Kidney (tissue), 14 donors: ENCODE results near the gene BMS1. TPM values are rescaled to one million over a fixed set of nuclear protein-coding genes. Genes with fewer than 3 reads are reported as not detected.
"Not testable (repeated sequence)": the region's sequence is repeated elsewhere in the genome, so short reads cannot be mapped to it uniquely, and the experiment has no call there.

Experiments used
- DNase-seq, 5 donors: peaks; one replicate each; pipeline ENCODE4 v3.0.0-alpha.2; 2013 to 2020
- FAIRE-seq: peaks from 2 replicates; lab custom pipeline; 2012; peaks lifted over from hg19 to GRCh38; lab: Jason Lieb, UNC
- H3K27ac ChIP-seq, 2 donors: one replicate each; pipeline ENCODE4 v1.7.0; 2013; ENCODE audit warnings: low read depth in 2 of 2, low read length in 2 of 2, inconsistent platforms in 1 of 2
- H3K27me3 ChIP-seq: one replicate; pipeline ENCODE4 v1.7.1; 2013; ENCODE audit warnings: low read length, inconsistent platforms; ENCODE audit not compliant: control insufficient read depth, insufficient read depth
- H3K36me3 ChIP-seq, 3 donors: one replicate each; pipeline versions ENCODE4 v1.7.0 to v1.7.1; 2013; ENCODE audit warnings: low read length in 3 of 3, control low read depth in 1 of 3, inconsistent platforms in 1 of 3; ENCODE audit not compliant: insufficient read depth in 3 of 3, control insufficient read depth in 2 of 3
- H3K4me1 ChIP-seq, 3 donors: one replicate each; pipeline versions ENCODE4 v1.7.0 to v1.7.1; 2013; ENCODE audit warnings: low read length in 3 of 3, inconsistent platforms in 1 of 3, low read depth in 1 of 3; ENCODE audit not compliant: control insufficient read depth in 2 of 3, insufficient read depth in 2 of 3
- H3K4me3 ChIP-seq, 3 donors: one replicate each; pipeline versions ENCODE4 v1.7.0 to v1.8.1; 2013; ENCODE audit warnings: low read length in 3 of 3, control low read depth in 1 of 3, inconsistent platforms in 1 of 3
- H3K9ac ChIP-seq, 3 donors: one replicate each; pipeline versions ENCODE4 v1.7.0 to v1.7.1; 2013; ENCODE audit warnings: low read length in 3 of 3, control low read depth in 1 of 3, inconsistent platforms in 1 of 3
- H3K9me3 ChIP-seq, 3 donors: one replicate each; pipeline versions ENCODE4 v1.7.0 to v1.7.1; 2013; ENCODE audit warnings: low read length in 3 of 3, control low read depth in 1 of 3, inconsistent platforms in 1 of 3; ENCODE audit not compliant: control insufficient read depth in 2 of 3, insufficient read depth in 1 of 3
- intact Hi-C: fragments of 100-400 bp; cut with DNase I; formaldehyde crosslinking; loops from one replicate; pipeline ENCODE4 v1.11.1; 2022
- polyA plus RNA-seq: library from polyadenylated mRNA; stranded (reverse); fragments of 350-450 nt; fragmentation: Illumina TruSeq; extraction: RNeasy Lipid Tissue Mini Kit (QIAGEN cat#74804); gene quantifications from one replicate; pipeline ENCODE4 v1.2.3, GENCODE V29; 2014; ENCODE audit warnings: low read depth, low replicate concordance; ENCODE audit not compliant: insufficient read depth
- total RNA-seq: library from RNA; stranded (reverse); fragmentation: NEBNext Ultra II Directional; extraction: Animal tissue kit (Norgen Biotek cat#: 25700); gene quantifications from one replicate; pipeline ENCODE4 v1.2.1, GENCODE V29; 2021
- TF ChIP-seq, protein P1 (sequence below): IDR thresholded peaks from 3 replicates; pipeline ENCODE4 v1.5.1; 2012; ENCODE audit warnings: mild to moderate bottlenecking, moderate library complexity, borderline replicate concordance; ENCODE audit not compliant: insufficient read depth; ENCODE audit errors: extremely low read depth
- donor health status: control.
- donor health status: control.
- donor health status: control.
- donor health status: control.
- donor health status: control.
- donor health status: DM: yes; HTN: yes; CAD: no.
- donor health status: Normal renal cell carcinoma (clear cell type).

Gene BMS1
- total and polyA plus RNA-seq, 2 donors from 2014 or later: 6.0 to 14.1 TPM

DNA sequence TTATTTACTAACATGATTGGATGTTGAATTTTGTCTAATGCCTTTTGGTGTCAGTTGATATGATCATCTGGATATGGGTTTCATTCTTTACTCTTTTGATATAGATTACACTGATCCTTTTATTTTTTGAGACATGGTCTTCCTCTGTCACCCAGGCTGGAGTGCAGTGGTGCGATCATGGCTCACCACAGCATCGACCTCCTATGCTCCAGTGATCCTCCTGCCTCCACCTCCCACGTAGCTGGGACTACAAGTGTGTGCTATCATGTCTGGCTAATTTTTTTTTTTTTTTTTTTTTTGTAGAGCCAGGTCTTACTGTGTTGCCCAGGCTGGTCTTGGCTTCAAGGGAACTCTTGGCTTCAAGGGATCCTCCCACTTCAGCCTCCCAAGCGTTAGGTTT, 27.1 kb downstream of the BMS1 start:
- H3K9ac ChIP-seq: no peak overlapping the region
- no peak overlapping the region for H3K4me3 ChIP-seq
- intact Hi-C loops: no loop called here
- FAIRE-seq: no peak
- no peak overlapping the region for H3K27ac ChIP-seq
- no peaks in the 10 kb centered on the region for H3K4me1 ChIP-seq
- DNase-seq: no peak
- TF ChIP-seq, protein P1, sequence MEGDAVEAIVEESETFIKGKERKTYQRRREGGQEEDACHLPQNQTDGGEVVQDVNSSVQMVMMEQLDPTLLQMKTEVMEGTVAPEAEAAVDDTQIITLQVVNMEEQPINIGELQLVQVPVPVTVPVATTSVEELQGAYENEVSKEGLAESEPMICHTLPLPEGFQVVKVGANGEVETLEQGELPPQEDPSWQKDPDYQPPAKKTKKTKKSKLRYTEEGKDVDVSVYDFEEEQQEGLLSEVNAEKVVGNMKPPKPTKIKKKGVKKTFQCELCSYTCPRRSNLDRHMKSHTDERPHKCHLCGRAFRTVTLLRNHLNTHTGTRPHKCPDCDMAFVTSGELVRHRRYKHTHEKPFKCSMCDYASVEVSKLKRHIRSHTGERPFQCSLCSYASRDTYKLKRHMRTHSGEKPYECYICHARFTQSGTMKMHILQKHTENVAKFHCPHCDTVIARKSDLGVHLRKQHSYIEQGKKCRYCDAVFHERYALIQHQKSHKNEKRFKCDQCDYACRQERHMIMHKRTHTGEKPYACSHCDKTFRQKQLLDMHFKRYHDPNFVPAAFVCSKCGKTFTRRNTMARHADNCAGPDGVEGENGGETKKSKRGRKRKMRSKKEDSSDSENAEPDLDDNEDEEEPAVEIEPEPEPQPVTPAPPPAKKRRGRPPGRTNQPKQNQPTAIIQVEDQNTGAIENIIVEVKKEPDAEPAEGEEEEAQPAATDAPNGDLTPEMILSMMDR: no peak
- H3K36me3 ChIP-seq: peaks cover 3 to 9% (median 4%) of the 10 kb centered on the region in 3 donors
- peaks cover 0 to 2% (median 0%) of the 10 kb centered on the region in 3 donors for H3K9me3 ChIP-seq
- H3K27me3 ChIP-seq: no peaks in the 10 kb centered on the region

DNA sequence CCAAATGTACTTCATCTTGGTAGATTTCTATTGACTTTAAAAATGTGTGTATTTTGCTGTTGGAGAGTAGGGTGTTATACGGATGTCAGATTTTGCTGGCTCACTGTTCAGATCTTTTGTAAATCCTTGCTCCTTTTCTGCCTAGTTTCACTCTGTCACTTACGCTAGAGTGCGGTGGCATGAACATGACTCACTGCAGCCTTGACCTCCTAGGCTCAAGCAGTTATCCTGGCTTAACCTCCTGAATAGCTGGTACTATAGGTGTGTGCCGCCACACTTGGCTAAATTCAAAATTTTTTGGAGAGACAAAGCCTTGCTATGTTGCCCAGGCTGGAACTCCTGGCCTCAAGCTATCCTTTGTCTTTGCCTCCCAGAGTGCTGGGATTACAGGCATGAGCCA, 29.4 kb downstream of the BMS1 start:
- peaks cover 0 to 6% (median 0%) of the 10 kb centered on the region in 3 donors for H3K36me3 ChIP-seq
- FAIRE-seq (no peak), DNase-seq (no peak)
- no peak overlapping the region for H3K4me3 ChIP-seq
- H3K9me3 ChIP-seq: no peaks in the 10 kb centered on the region
- no peaks in the 10 kb centered on the region for H3K27me3 ChIP-seq
- TF ChIP-seq, protein P1: no peak
- no peak overlapping the region for H3K9ac ChIP-seq
- intact Hi-C loops: no loop called here
- no peak overlapping the region for H3K27ac ChIP-seq
- no peaks in the 10 kb centered on the region for H3K4me1 ChIP-seq

DNA sequence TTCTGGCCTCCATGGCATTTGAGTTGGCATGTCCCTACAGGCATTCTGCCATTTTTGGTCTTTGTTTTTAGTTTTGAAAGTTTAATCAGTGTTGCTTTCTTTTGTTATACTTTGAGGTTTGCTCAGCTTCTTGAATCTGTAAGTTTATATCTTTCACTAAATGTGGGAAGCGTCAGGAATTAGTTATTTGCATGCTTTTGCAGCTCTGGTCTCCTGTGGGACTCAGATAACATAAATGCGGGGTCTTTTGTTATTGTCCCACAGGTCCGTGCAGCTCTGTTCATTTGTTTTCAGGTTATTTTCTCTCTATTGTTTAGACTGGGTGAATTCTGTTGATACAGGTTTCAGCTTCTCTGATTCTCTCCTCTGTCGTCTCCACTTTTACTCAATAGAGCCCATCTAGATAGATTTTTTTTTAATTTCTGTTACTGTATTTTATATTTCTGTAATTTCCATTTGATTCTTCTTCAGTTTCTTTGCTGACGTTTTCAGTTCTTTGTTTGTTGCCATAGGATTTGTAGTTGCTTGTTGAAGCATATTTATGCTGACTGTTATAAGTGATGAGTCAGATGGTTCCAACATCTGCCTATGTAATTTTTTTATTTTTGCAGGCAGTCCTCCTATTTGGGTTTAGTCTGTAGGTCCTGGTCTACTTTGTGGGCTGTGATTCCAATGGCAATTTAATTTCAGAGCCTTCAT, 31.5 kb downstream of the BMS1 start:
- H3K4me3 ChIP-seq, intact Hi-C loops, FAIRE-seq, H3K27me3 ChIP-seq, DNase-seq, H3K9ac ChIP-seq, H3K27ac ChIP-seq, H3K9me3 ChIP-seq, H3K4me1 ChIP-seq: not testable (repeated sequence)
- H3K36me3 ChIP-seq: peaks cover 0 to 12% (median 10%) of the 10 kb centered on the region in 3 donors

DNA sequence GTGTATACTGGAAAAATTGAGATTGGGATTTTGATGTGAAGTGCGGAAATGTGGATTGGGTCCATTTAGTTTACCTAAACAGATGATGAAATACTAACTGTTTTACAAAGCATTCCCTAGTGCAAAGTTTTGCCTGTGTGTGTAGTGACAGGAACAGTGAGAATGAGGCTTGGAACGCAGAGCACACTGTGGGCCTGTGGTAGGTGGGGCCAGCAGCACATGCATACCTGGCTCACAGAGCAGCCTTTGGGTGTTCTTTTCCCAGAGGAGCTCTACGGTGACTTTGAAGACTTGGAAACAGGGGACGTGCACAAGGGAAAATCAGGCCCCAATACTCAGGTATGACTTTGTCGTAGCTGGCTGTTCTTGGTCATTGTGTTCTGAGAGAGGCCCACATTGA, 33.7 kb downstream of the BMS1 start:
- H3K27me3 ChIP-seq, H3K9me3 ChIP-seq, DNase-seq, H3K4me1 ChIP-seq, H3K27ac ChIP-seq, H3K9ac ChIP-seq, FAIRE-seq, intact Hi-C loops, H3K4me3 ChIP-seq: not testable (repeated sequence)
- H3K36me3 ChIP-seq: peaks cover 0 to 15% (median 12%) of the 10 kb centered on the region in 3 donors
